A549 (cell line): ENCODE results near the gene SAMD13. TPM values are rescaled to one million over a fixed set of nuclear protein-coding genes. Genes with fewer than 3 reads are reported as not detected.

Experiments
- ATAC-seq, 2 experiments: fragments of 200-7000 bp in 1 of 2; fragments of >200 bp in 1 of 2; cut with Nextera tagmentation in 1 of 2; cut with Tn5 transposase in 1 of 2; 3 replicates each; pipeline versions ENCODE4 v1.8.0 to v1.9.1; 2018 to 2020; ENCODE audit warnings: mild to moderate bottlenecking in 1 of 2, moderate library complexity in 1 of 2
- CTCF ChIA-PET: fragments of 300-600 bp; sonication (Branson Sonifier 250); formaldehyde crosslinking; extraction: SDS; loops from one replicate; lab custom pipeline; 2021; ENCODE audit warnings: antibody characterized with exemption, inconsistent platforms; lab: Yijun Ruan, JAX
- POLR2A ChIA-PET: fragments of 350-600 bp; formaldehyde crosslinking; extraction: SDS; loops from one replicate; lab custom pipeline; 2021; ENCODE audit warnings: antibody characterized with exemption, inconsistent platforms; lab: Yijun Ruan, JAX
- DNase-seq, 2 experiments: peaks; one replicate each; pipeline versions ENCODE4 v3.0.0 to v3.0.0-alpha.2; 2011 to 2016; ENCODE audit warnings: low read depth in 1 of 2, low spot score in 1 of 2
- FAIRE-seq: peaks from 2 replicates; lab custom pipeline; 2011; peaks lifted over from hg19 to GRCh38; lab: Jason Lieb, UNC
- H3K27ac ChIP-seq, 2 experiments: fragments of >200 bp; sonication (Bioruptor Twin); formaldehyde crosslinking; 3 replicates each; pipeline ENCODE4 v1.5.1; 2016 to 2017
- H3K4me1 ChIP-seq: fragments of >200 bp; sonication (Bioruptor Twin); formaldehyde crosslinking; 3 replicates; pipeline ENCODE4 v1.6.1; 2016
- H3K4me2 ChIP-seq: fragments of >200 bp; sonication (Bioruptor Twin); formaldehyde crosslinking; 3 replicates; pipeline ENCODE4 v1.6.1; 2016
- H3K4me3 ChIP-seq: fragments of >200 bp; sonication (Bioruptor Twin); formaldehyde crosslinking; 3 replicates; pipeline ENCODE4 v1.5.1; 2016
- H3K9me3 ChIP-seq: fragments of >200 bp; sonication (Bioruptor Twin); formaldehyde crosslinking; 3 replicates; pipeline ENCODE4 v1.6.1; 2016
- CBX2 ChIP-seq: fragments of 200-600 bp; sonication (generic); IDR thresholded peaks from 2 replicates; pipeline ENCODE4 v1.6.1; 2016; ENCODE audit warnings: low read depth, mild to moderate bottlenecking, borderline replicate concordance
- CBX8 ChIP-seq: fragments of 200-600 bp; sonication (generic); IDR thresholded peaks from 2 replicates; pipeline ENCODE4 v1.6.1; 2016
- CEBPB ChIP-seq, 2 experiments: fragments of >200 bp in 1 of 2; sonication (Bioruptor Twin) in 1 of 2; formaldehyde crosslinking in 1 of 2; IDR thresholded peaks; 2 replicates each; pipeline ENCODE4 v1.6.1; 2012 to 2016
- EHMT2 ChIP-seq: fragments of 200-600 bp; sonication (generic); IDR thresholded peaks from 2 replicates; pipeline ENCODE4 v1.6.1; 2016; ENCODE audit warnings: antibody characterized with exemption, low read depth, mild to moderate bottlenecking, moderate library complexity
- FOSL2 ChIP-seq, 2 experiments: fragments of 450-650 bp in 1 of 2; fragments of >200 bp in 1 of 2; sonication (Bioruptor Twin) in 1 of 2; formaldehyde crosslinking; IDR thresholded peaks; 2 replicates each; pipeline versions ENCODE4 v1.5.0 to v1.6.1; 2016 to 2020; ENCODE audit warnings: mild to moderate bottlenecking in 1 of 2, moderate library complexity in 1 of 2
- FOXS1 ChIP-seq: fragments of 250-450 bp; sonication (Bioruptor Pico); IDR thresholded peaks from 2 replicates; pipeline ENCODE4 v1.5.0; 2020; ENCODE audit warnings: mild to moderate bottlenecking, moderate library complexity
- GATA3 ChIP-seq: IDR thresholded peaks from 2 replicates; pipeline ENCODE4 v1.6.1; 2012; ENCODE audit warnings: borderline replicate concordance
- HDAC2 ChIP-seq: fragments of 200-600 bp; sonication (generic); IDR thresholded peaks from 2 replicates; pipeline ENCODE4 v1.6.1; 2016
- HOXB13 ChIP-seq: fragments of 250-450 bp; sonication (Bioruptor Pico); IDR thresholded peaks from 2 replicates; pipeline ENCODE4 v1.5.0; 2020; ENCODE audit warnings: low read depth, mild to moderate bottlenecking, moderate library complexity
- JUN ChIP-seq, 2 experiments: fragments of >200 bp; sonication (Bioruptor Twin); formaldehyde crosslinking; IDR thresholded peaks; 2 replicates in 1 of 2; 3 replicates in 1 of 2; pipeline ENCODE4 v1.6.1; 2016 to 2017
- JUNB ChIP-seq: fragments of >200 bp; sonication (Bioruptor Twin); formaldehyde crosslinking; IDR thresholded peaks from 2 replicates; pipeline ENCODE4 v1.6.1; 2016
- KDM1A ChIP-seq: fragments of 200-600 bp; sonication (generic); IDR thresholded peaks from 2 replicates; pipeline ENCODE4 v1.6.1; 2016; ENCODE audit warnings: low read depth, mild to moderate bottlenecking
- KDM5A ChIP-seq: fragments of 200-600 bp; sonication (generic); IDR thresholded peaks from 2 replicates; pipeline ENCODE4 v1.6.1; 2016; ENCODE audit warnings: antibody characterized with exemption, mild to moderate bottlenecking
- MAX ChIP-seq: IDR thresholded peaks from 2 replicates; pipeline ENCODE4 v1.6.1; 2012
- MAZ ChIP-seq: fragments of 150-350 bp; IDR thresholded peaks from 2 replicates; pipeline ENCODE4 v1.6.1; 2014; ENCODE audit warnings: antibody characterized with exemption, low read depth, low read length, borderline replicate concordance
- MYC ChIP-seq: IDR thresholded peaks from 2 replicates; pipeline ENCODE4 v1.6.1; 2012; ENCODE audit warnings: mild to moderate bottlenecking, inconsistent platforms, low read length, improper control_type of control experiment, borderline replicate concordance
- NPAS2 ChIP-seq: fragments of 250-450 bp; sonication (Bioruptor Pico); IDR thresholded peaks from 2 replicates; pipeline ENCODE4 v1.8.0; 2022; ENCODE audit warnings: mild to moderate bottlenecking, moderate library complexity, borderline replicate concordance
- NR3C1 ChIP-seq: fragments of >200 bp; sonication (Bioruptor Twin); formaldehyde crosslinking; IDR thresholded peaks from 3 replicates; pipeline ENCODE4 v1.6.1; 2017
- POLR2AphosphoS2 ChIP-seq: conservative IDR thresholded peaks from 2 replicates; pipeline ENCODE4 v1.6.1; 2012; ENCODE audit warnings: low read length, improper control_type of control experiment, inconsistent platforms
- RARB ChIP-seq: fragments of 250-450 bp; sonication (Bioruptor Pico); IDR thresholded peaks from 2 replicates; pipeline ENCODE4 v1.8.0; 2021; ENCODE audit warnings: mild to moderate bottlenecking, moderate library complexity
- RFX5 ChIP-seq: fragments of 450-650 bp; IDR thresholded peaks from 2 replicates; pipeline ENCODE4 v1.7.1; 2014; ENCODE audit warnings: antibody characterized with exemption, mild to moderate bottlenecking, moderate library complexity
- RNF2 ChIP-seq: fragments of 200-600 bp; sonication (generic); IDR thresholded peaks from 2 replicates; pipeline ENCODE4 v1.6.1; 2016; ENCODE audit warnings: low read depth, mild to moderate bottlenecking, antibody characterized with exemption, moderate library complexity, borderline replicate concordance
- SMC3 ChIP-seq: fragments of >200 bp; sonication (Bioruptor Twin); formaldehyde crosslinking; IDR thresholded peaks from 3 replicates; pipeline ENCODE4 v1.6.1; 2018; ENCODE audit warnings: inconsistent platforms
- SREBF2 ChIP-seq: fragments of 450-650 bp; IDR thresholded peaks from 2 replicates; pipeline ENCODE4 v1.6.1; 2014; ENCODE audit warnings: mild to moderate bottlenecking, moderate library complexity
- TFCP2L1 ChIP-seq: fragments of 250-450 bp; sonication (Bioruptor Pico); IDR thresholded peaks from 2 replicates; pipeline ENCODE4 v1.5.0; 2021; ENCODE audit warnings: mild to moderate bottlenecking
- TP53 ChIP-seq: fragments of 250-450 bp; sonication (Bioruptor Pico); IDR thresholded peaks from 2 replicates; pipeline ENCODE4 v1.5.0; 2021; ENCODE audit warnings: mild to moderate bottlenecking, moderate library complexity
- USF2 ChIP-seq: fragments of 450-650 bp; IDR thresholded peaks from 2 replicates; pipeline ENCODE4 v1.6.1; 2014; ENCODE audit warnings: antibody characterized with exemption
- ZFP36 ChIP-seq: fragments of 450-650 bp; IDR thresholded peaks from 2 replicates; pipeline ENCODE4 v1.6.1; 2014; ENCODE audit warnings: borderline replicate concordance; ENCODE audit not compliant: partially characterized antibody
- ZNF302 ChIP-seq: fragments of 250-450 bp; sonication (Bioruptor Pico); IDR thresholded peaks from 2 replicates; pipeline ENCODE4 v1.9.0; 2021; ENCODE audit warnings: inconsistent platforms, mild to moderate bottlenecking, moderate library complexity
- WGBS: methylation state at CpG from one replicate; pipeline ENCODE4 v1.1.6; 2017; ENCODE audit errors: missing lambda C conversion rate; 5-methylcytosine and 5-hydroxymethylcytosine counted together
- polyA plus RNA-seq, 4 experiments: library from polyadenylated mRNA; depleted of rRNA in 3 of 4; stranded (reverse); fragments of >200 nt; fragmentation: RNase III in 1 of 4; extraction: RNeasy Plus Mini Kit Qiagen cat#74134 plus additional on column Dnase treatment in 1 of 4; gene quantifications; 2 replicates in 3 of 4; 3 replicates in 1 of 4; pipeline ENCODE4 v1.2.3, GENCODE V29; 2011 to 2017

Gene SAMD13
- polyA plus RNA-seq, 2 of the 4 experiments (the other 2 are of a cell fraction) = 0.59 to 2.4 TPM

- H3K4me1 ChIP-seq = peaks cover 39% of the 10 kb centered on the region; the same call in 2 of the 3 replicates
- no peaks in the 10 kb centered on the region for H3K9me3 ChIP-seq
- FAIRE-seq (no peak), DNase-seq (no peak), ATAC-seq (no peak; a peak in 1 of 6 replicates)
- TF ChIP-seq CBX8 (no peak), CEBPB (IDR thresholded peaks at IDR 0.05) (no peak), RNF2 (no peak), KDM1A (no peak), ZFP36 (no peak), MAX (no peak), SMC3 (no peak), ZNF302 (CRISPR knock-in tag) (no peak), RARB (no peak), NPAS2 (no peak), EHMT2 (no peak), USF2 (no peak), CBX2 (no peak), HDAC2 (no peak), TP53 (no peak), MAZ (no peak), TFCP2L1 (CRISPR knock-in tag) (no peak), POLR2AphosphoS2 (no peak), GATA3 (no peak)
- H3K27ac ChIP-seq = no peak overlapping the region; a peak in 1 of 6 replicates
- no peak overlapping the region for H3K4me2 ChIP-seq
- POLR2A ChIA-PET = no interaction called here
- no peak overlapping the region for H3K4me3 ChIP-seq
- 100% methylated on average over 1 of the region's 1 CpG for WGBS
- CTCF ChIA-PET = no interaction called here
Observed at GRCh38 chr1:84282780-84283333, 18.7 kb upstream of the SAMD13 start.

GRCh38 chr1:84283381-84283780 is 18.1 kb upstream of the SAMD13 start:
- Histone ChIP-seq H3K4me2 (no peak overlapping the region), H3K4me3 (no peak overlapping the region), H3K4me1 (peaks cover 39% of the 10 kb centered on the region; the same call in 2 of the 3 replicates), H3K27ac (no peak overlapping the region), H3K9me3 (no peaks in the 10 kb centered on the region)
- 33% methylated on average over 1 of the region's 1 CpG for WGBS
- TF ChIP-seq JUN (IDR thresholded peaks at IDR 0.05) (no peak), RARB (no peak), ZNF302 (CRISPR knock-in tag) (no peak), MYC (no peak), FOXS1 (CRISPR knock-in tag) (no peak), CBX8 (no peak), NR3C1 (no peak), RFX5 (no peak), KDM1A (no peak), HOXB13 (CRISPR knock-in tag) (no peak), SREBF2 (no peak), JUNB (no peak), FOSL2 (IDR thresholded peaks at IDR 0.05) (no peak), FOSL2 (CRISPR knock-in tag; IDR thresholded peaks at IDR 0.05) (no peak), KDM5A (no peak)
- ATAC-seq = no peak
- ChIA-PET POLR2A (no interaction called here), CTCF (no interaction called here)
- DNase-seq = no peak
- FAIRE-seq = no peak
